MCF 10A (cell line): ENCODE measurements around the gene RNF41. TPM values are rescaled to one million over a fixed set of nuclear protein-coding genes. Genes with fewer than 3 reads are reported as not detected.

ENCODE experiments used
- Bru-seq: library from RNA; stranded (reverse); fragments of 400-500 nt; gene quantifications from one replicate; lab custom pipeline; 2021; lab: Mats Ljungman, UMichigan
- BruChase-seq, 2 experiments: library from RNA; stranded (reverse); fragments of 400-500 nt; gene quantifications; one replicate each; lab custom pipeline; 2021; lab: Mats Ljungman, UMichigan
- BruUV-seq: library from RNA; stranded (reverse); fragments of 400-500 nt; replicated peaks from 2 replicates; lab custom pipeline; 2021; lab: Mats Ljungman, UMichigan
- CTCF ChIA-PET: fragments of 300-600 bp; sonication (Branson Sonifier 250); formaldehyde crosslinking; extraction: SDS; loops from one replicate; lab custom pipeline; 2021; ENCODE audit warnings: antibody characterized with exemption, inconsistent platforms; lab: Yijun Ruan, JAX
- POLR2A ChIA-PET: fragments of 300-600, 350-650 bp; sonication (Branson Sonifier 250); formaldehyde crosslinking; extraction: SDS; loops from one replicate; lab custom pipeline; 2020; ENCODE audit warnings: antibody characterized with exemption, inconsistent platforms; lab: Yijun Ruan, JAX
- DNase-seq: peaks from one replicate; pipeline ENCODE4 v3.0.0-alpha.2; 2018; ENCODE audit not compliant: unreplicated experiment
- H3K27ac Mint-ChIP-seq: one replicate; pipeline ENCODE4 v1.8.0; 2022; ENCODE audit warnings: mild to moderate bottlenecking, low read depth, mixed read lengths; ENCODE audit not compliant: unreplicated experiment
- H3K27me3 Mint-ChIP-seq: one replicate; pipeline ENCODE4 v1.8.0; 2022; ENCODE audit warnings: mixed read lengths; ENCODE audit not compliant: insufficient read depth, unreplicated experiment
- H3K36me3 Mint-ChIP-seq: one replicate; pipeline ENCODE4 v1.8.0; 2022; ENCODE audit warnings: mild to moderate bottlenecking, moderate library complexity, mixed read lengths; ENCODE audit not compliant: insufficient read depth, unreplicated experiment
- H3K4me1 Mint-ChIP-seq: one replicate; pipeline ENCODE4 v1.8.0; 2022; ENCODE audit warnings: mixed read lengths; ENCODE audit not compliant: insufficient read depth, unreplicated experiment
- H3K4me3 Mint-ChIP-seq: one replicate; pipeline ENCODE4 v1.8.0; 2022; ENCODE audit warnings: mild to moderate bottlenecking, moderate library complexity, mixed read lengths; ENCODE audit not compliant: unreplicated experiment
- H3K9me3 Mint-ChIP-seq: one replicate; pipeline ENCODE4 v1.8.0; 2022; ENCODE audit warnings: mixed read lengths; ENCODE audit not compliant: unreplicated experiment
- intact Hi-C: fragments of 100-400 bp; cut with micrococcal nuclease; formaldehyde crosslinking; loops from 2 replicates; pipeline ENCODE4 v1.14.1; 2022
- long read RNA-seq: library from polyadenylated mRNA; stranded (forward); transcript quantifications from one replicate; pipeline ENCODE4 v2.0.0, GENCODE V29; 2022
- total RNA-seq: library from RNA; stranded (reverse); gene quantifications from 2 replicates; pipeline ENCODE4 v1.2.3, GENCODE V29; 2022
- TF ChIP-seq, protein P1 (sequence below): fragments of 200-600 bp; IDR thresholded peaks from one replicate; pipeline ENCODE4 v1.8.0; 2022; ENCODE audit warnings: antibody characterized with exemption, mild to moderate bottlenecking; ENCODE audit not compliant: unreplicated experiment

Gene RNF41
- total RNA-seq (92.1 and 108 TPM in 2 replicates), Bru-seq, nascent RNA (percentile 76 among the genes with signal in this experiment), BruChase-seq, experiment 1, labeled RNA remaining after a 6-hour chase (percentile 93 among the genes with signal in this experiment), BruChase-seq, experiment 2, labeled RNA remaining after a 2-hour chase (percentile 88 among the genes with signal in this experiment)
- long read RNA-seq, full-length matches to known transcripts = 79 of 124 reads
- long read RNA-seq, partial matches to known transcripts = 14 of 124 reads
- long read RNA-seq, other reads (novel, unspliced or antisense) = 31 of 124 reads

DNA sequence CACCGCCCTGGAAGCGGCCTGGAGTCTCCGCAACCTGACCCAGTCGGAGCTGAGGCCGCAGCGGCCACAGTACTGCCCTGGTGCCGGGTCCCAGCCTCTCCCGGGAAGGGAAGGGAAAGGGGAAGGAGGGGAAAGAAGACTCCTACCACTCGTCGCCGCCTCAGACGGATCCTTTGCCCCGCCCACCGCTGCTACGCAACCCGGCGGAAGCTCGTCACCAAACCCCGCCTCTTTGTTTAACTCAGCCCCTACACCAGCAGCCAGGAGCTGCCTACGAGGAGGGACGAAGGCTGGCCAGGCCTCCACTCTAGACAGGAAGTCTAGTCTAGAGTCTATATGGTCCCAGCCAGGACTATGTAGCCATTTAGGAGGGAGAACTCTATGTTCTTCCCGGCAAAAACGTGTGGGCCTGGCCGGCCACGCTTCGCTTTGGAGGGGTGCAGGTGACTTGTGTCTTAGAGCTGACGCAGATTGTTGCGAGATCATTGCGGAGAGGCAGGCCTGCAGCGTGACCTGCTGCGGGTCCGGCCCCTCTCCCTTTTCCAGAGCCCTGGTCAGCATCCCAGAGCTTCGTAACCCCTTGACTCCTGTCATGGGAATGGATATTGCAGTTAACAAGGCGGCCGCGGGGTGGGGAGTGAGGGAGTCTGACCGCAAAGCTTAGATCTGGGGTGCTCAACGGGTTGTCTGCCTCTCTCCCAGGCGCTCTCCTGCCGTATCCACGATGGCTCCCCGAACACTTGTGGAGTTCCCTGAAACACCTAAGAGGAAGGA is at the start of gene RNF41:
Gene RNF41, minus strand, starts transcription at position 166 of the 774 bp plus-strand sequence. CDS start 7,875 bp downstream, outside the sequence.
- H3K4me1 Mint-ChIP-seq = peaks cover 24% of the 10 kb centered on the region
- H3K4me3 Mint-ChIP-seq = peak within 1 kb of the TSS; percentile 99
- intact Hi-C loops = loop anchor here (10.0 kb wide), 1 partner anchor 487 kb away; no protein-coding TSS in a partner anchor
- TF ChIP-seq, protein P1, sequence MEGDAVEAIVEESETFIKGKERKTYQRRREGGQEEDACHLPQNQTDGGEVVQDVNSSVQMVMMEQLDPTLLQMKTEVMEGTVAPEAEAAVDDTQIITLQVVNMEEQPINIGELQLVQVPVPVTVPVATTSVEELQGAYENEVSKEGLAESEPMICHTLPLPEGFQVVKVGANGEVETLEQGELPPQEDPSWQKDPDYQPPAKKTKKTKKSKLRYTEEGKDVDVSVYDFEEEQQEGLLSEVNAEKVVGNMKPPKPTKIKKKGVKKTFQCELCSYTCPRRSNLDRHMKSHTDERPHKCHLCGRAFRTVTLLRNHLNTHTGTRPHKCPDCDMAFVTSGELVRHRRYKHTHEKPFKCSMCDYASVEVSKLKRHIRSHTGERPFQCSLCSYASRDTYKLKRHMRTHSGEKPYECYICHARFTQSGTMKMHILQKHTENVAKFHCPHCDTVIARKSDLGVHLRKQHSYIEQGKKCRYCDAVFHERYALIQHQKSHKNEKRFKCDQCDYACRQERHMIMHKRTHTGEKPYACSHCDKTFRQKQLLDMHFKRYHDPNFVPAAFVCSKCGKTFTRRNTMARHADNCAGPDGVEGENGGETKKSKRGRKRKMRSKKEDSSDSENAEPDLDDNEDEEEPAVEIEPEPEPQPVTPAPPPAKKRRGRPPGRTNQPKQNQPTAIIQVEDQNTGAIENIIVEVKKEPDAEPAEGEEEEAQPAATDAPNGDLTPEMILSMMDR = peak; percentile 10
- ChIA-PET CTCF (interaction anchor here (0.5 to 2.9 kb wide), 25 partner anchors 11 to 1920 kb away, joined by 3 to 36 read pairs (median 5); partner anchors contain the start of genes ANKRD52, IL23A, SMARCC2 and TIMELESS), POLR2A (interaction anchor here (0.6 to 4.0 kb wide), 46 partner anchors 9 to 503 kb away, joined by 3 to 108 read pairs (median 6); partner anchors contain the start of genes ANKRD52, ATP5F1B, CNPY2 and ESYT1)
- DNase-seq = peak; percentile 97
- peaks cover 13% of the 10 kb centered on the region for H3K36me3 Mint-ChIP-seq
- BruUV-seq = TSS peak; percentile 73
- no peaks in the 10 kb centered on the region for H3K27me3 Mint-ChIP-seq
- H3K27ac Mint-ChIP-seq = peak within 1 kb of the TSS; percentile 97
- no peaks in the 10 kb centered on the region for H3K9me3 Mint-ChIP-seq

DNA sequence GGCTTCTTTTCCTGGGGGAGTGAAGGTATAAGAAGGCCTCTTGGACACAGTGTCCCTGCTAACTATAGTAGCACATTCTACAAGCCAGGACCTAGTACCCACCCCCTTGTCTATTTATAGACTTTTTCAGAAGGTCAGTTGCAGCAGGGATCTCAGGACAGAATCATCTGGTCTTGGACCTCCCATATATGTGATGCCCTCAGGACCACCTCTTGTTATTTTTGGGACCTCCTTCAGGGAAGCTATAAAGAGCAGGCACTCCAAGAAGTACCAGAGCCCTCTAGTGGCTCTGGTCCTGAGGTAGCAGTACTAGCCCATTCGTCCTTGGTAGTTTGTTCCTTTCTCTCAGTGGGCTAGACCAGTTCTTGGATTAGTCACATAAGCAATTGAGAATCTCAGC is 49.3 kb upstream of the RNF41 start:
- Mint-ChIP-seq H3K9me3 (no peaks in the 10 kb centered on the region), H3K4me3 (no peak overlapping the region), H3K36me3 (peaks cover 56% of the 10 kb centered on the region), H3K27me3 (no peaks in the 10 kb centered on the region), H3K27ac (no peak overlapping the region), H3K4me1 (peaks cover 5% of the 10 kb centered on the region)
- ChIA-PET POLR2A (interaction anchor here (0.6 to 1.2 kb wide), 3 partner anchors 9 to 143 kb away, joined by 3 to 4 read pairs (median 3); partner anchors contain the start of genes ESYT1 and RNF41), CTCF (interaction anchor here (0.6 to 1.0 kb wide), 4 partner anchors 14 to 188 kb away, joined by 3 to 4 read pairs (median 4); partner anchors contain the start of gene PA2G4)
- no peak for DNase-seq
- intact Hi-C loops = no loop called here
- BruUV-seq = no TSS peak
- TF ChIP-seq, protein P1 = no peak

DNA sequence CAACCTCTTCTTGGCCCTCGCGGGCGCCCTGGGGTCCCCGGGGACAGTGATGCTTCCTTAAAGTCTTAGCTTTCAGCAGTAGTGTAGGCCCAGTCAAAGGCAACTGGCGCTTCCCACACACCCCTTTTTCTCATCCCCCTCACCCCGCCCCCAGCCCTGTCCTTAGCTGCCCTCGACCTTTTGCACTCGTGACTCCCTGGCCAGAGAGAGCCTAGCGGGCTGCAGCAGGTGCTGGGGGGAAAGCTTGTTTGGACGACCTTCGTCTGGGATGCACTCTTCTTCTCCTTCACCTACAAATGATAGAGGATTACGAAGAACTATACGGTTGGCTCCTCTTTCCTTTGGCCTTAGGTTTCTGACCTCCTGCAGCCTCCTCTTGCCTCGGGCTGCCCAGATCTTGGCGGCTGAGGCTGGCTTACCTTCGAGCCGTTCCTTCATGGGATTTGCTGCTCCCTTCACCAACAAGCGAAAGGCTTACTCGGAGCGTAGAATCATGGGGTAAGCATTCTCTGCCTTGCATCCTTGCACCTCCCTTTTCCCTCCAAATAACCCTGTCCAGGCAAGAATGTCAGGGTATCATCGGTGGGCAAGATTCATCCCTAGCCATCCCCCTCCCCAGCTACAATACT is 45.8 kb upstream of the RNF41 start:
- Mint-ChIP-seq H3K4me3 (peak overlapping the region; percentile 89), H3K9me3 (no peaks in the 10 kb centered on the region), H3K27ac (peak overlapping the region; percentile 51), H3K4me1 (peaks cover 5% of the 10 kb centered on the region), H3K27me3 (no peaks in the 10 kb centered on the region), H3K36me3 (peaks cover 21% of the 10 kb centered on the region)
- intact Hi-C loops = no loop called here
- TF ChIP-seq, protein P1 = no peak
- no peak for DNase-seq
- POLR2A ChIA-PET = interaction anchor here (0.6 to 2.2 kb wide), 12 partner anchors 9 to 332 kb away, joined by 3 to 10 read pairs (median 4); partner anchors contain the start of genes ANKRD52, CNPY2, PAN2 and SMARCC2
- BruUV-seq = no TSS peak
- CTCF ChIA-PET = interaction anchor here (0.6 to 1.8 kb wide), 9 partner anchors 12 to 499 kb away, joined by 3 to 9 read pairs (median 4); no protein-coding TSS in a partner anchor
